Left lung (tissue), 10 donors: ENCODE data around the gene FYB1. TPM values are rescaled to one million over a fixed set of nuclear protein-coding genes. Genes with fewer than 3 reads are reported as not detected.

Source experiments
- ATAC-seq: fragments of 200-7000 bp; cut with Tn5 transposase; one replicate; pipeline ENCODE4 v1.9.1; 2020; ENCODE audit warnings: moderate library complexity
- DNase-seq, 4 donors: peaks; one replicate each; pipeline ENCODE4 v3.0.0-alpha.2; 2013 to 2020
- H3K27ac ChIP-seq, 2 donors: fragments of 200-600 bp; sonication (generic) in 1 of 2; one replicate each; pipeline versions ENCODE4 v1.5.0 to v1.8.0; 2020 to 2021
- H3K27me3 ChIP-seq, 2 donors: fragments of 200-600 bp; sonication (generic) in 1 of 2; one replicate each; pipeline versions ENCODE4 v1.5.0 to v1.8.0; 2020 to 2021
- H3K36me3 ChIP-seq, 2 donors: fragments of 200-600 bp; sonication (generic) in 1 of 2; one replicate each; pipeline versions ENCODE4 v1.5.0 to v1.8.0; 2020 to 2021
- H3K4me1 ChIP-seq, 2 donors: fragments of 200-600 bp; one replicate each; pipeline ENCODE4 v1.8.0; 2021
- H3K4me3 ChIP-seq, 2 donors: fragments of 200-600 bp; sonication (generic) in 1 of 2; one replicate each; pipeline versions ENCODE4 v1.5.0 to v1.8.0; 2020 to 2021; ENCODE audit warnings: mild to moderate bottlenecking in 1 of 2
- H3K9me3 ChIP-seq, 2 donors: fragments of 200-600 bp; sonication (generic) in 1 of 2; one replicate each; pipeline versions ENCODE4 v1.5.0 to v1.8.0; 2020 to 2021
- intact Hi-C, 2 donors: fragments of 100-400 bp; cut with DNase I; formaldehyde crosslinking; loops; one replicate each; pipeline versions ENCODE4 v1.11.2 to v1.14.2; 2022
- polyA plus RNA-seq, 6 donors: library from polyadenylated mRNA; unstranded; fragments of 120-200 nt; gene quantifications; one replicate each; pipeline ENCODE4 v1.2.1, GENCODE V29; 2013; ENCODE audit not compliant: insufficient read length in 6 of 6
- total RNA-seq, 2 donors: library from RNA; stranded (reverse); fragmentation: NEBNext Ultra II Directional; extraction: Animal tissue kit (Norgen Biotek cat#: 25700); gene quantifications; one replicate each; pipeline ENCODE4 v1.2.1, GENCODE V29; 2021
- TF ChIP-seq, protein P1 (sequence below), 2 donors: fragments of 200-600 bp; sonication (generic) in 1 of 2; IDR thresholded peaks; one replicate each; pipeline versions ENCODE4 v1.5.0 to v1.8.0; 2021; ENCODE audit warnings: antibody characterized with exemption in 2 of 2
- donor health status: DM: no; HTN: yes; CAD: no.
- donor health status: DM: no; HTN: no; CAD: no.

FYB1 gene
- total and polyA plus RNA-seq, 8 donors = 3.4 to 93.7 (median 4.4) TPM

- intact Hi-C loops = loop anchor here in 1 of 2 donors (5.0 kb wide), 1 partner anchor 82 kb away; no protein-coding TSS in a partner anchor
- TF ChIP-seq, protein P1, sequence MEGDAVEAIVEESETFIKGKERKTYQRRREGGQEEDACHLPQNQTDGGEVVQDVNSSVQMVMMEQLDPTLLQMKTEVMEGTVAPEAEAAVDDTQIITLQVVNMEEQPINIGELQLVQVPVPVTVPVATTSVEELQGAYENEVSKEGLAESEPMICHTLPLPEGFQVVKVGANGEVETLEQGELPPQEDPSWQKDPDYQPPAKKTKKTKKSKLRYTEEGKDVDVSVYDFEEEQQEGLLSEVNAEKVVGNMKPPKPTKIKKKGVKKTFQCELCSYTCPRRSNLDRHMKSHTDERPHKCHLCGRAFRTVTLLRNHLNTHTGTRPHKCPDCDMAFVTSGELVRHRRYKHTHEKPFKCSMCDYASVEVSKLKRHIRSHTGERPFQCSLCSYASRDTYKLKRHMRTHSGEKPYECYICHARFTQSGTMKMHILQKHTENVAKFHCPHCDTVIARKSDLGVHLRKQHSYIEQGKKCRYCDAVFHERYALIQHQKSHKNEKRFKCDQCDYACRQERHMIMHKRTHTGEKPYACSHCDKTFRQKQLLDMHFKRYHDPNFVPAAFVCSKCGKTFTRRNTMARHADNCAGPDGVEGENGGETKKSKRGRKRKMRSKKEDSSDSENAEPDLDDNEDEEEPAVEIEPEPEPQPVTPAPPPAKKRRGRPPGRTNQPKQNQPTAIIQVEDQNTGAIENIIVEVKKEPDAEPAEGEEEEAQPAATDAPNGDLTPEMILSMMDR (IDR thresholded peaks at IDR 0.05) = no peak
Observed at GRCh38 chr5:39079147-39079546, 140.2 kb downstream of the FYB1 start.

DNA sequence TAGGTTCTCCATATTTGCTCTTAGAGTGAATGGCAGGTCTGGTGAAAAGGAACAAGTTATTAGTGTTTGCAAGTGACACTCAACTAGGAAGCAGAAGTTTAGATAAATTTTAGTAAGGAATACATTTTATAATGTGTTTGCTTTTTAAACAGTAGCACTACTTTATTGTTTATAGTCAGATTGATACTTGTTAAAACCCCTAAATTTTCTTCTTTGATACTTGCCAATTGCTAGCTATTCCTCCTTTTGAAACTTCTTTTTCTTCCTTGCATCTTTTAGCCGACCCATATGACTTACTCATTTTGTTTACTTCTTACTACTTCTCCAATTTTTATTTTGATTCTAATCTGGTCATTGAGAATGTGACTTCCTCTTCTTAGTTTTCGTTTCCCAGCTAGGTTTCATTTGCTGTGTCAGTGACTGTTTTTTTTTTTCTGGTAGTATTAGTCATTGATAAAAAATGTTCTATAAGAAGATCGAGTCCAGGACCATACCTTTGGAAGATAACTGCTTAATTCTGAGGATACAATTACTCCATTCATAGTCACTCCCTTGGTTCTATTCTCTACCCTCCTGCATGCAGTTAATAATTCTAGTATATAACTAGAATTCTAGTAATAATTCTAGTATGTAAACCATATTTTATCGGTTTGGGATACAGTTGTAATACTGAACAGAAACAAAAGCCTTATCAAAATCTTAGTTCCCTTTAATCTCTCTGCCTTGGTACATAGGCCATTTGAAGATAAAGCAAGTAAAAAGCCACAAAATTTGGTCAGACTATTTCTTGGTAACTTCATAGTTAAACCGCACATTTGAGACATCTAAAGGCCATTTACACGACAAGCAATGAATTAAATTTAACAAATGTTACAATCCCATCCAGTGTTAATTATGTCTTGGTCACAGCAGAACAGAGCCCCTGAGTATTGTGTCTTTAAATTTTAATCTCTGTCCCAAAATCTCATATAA lies 142.3 kb downstream of the FYB1 start:
- no peak for DNase-seq
- TF ChIP-seq, protein P1 (IDR thresholded peaks at IDR 0.05) = no peak
- no peak for ATAC-seq
- peaks cover 15 to 42% of the 10 kb centered on the region in 2 donors for H3K4me1 ChIP-seq
- peak overlapping the region; percentile 8 to 78 for H3K27ac ChIP-seq
- peak overlapping the region in 1 of 2 donors; percentile 3 for H3K4me3 ChIP-seq
- no peaks in the 10 kb centered on the region for H3K9me3 ChIP-seq
- intact Hi-C loops = loop anchor here in 1 of 2 donors (5.0 kb wide), 1 partner anchor 80 kb away; no protein-coding TSS in a partner anchor
- H3K27me3 ChIP-seq = no peaks in the 10 kb centered on the region
- no peaks in the 10 kb centered on the region for H3K36me3 ChIP-seq

More at GRCh38 chr5:39079147-39079546, 140.2 kb downstream of the FYB1 start:
- peaks cover 7 to 31% of the 10 kb centered on the region in 2 donors for H3K4me1 ChIP-seq
- no peak overlapping the region for H3K27ac ChIP-seq
- no peaks in the 10 kb centered on the region for H3K9me3 ChIP-seq
- no peak overlapping the region for H3K4me3 ChIP-seq
- ATAC-seq = no peak
- DNase-seq = no peak
- H3K36me3 ChIP-seq = no peaks in the 10 kb centered on the region
- no peaks in the 10 kb centered on the region for H3K27me3 ChIP-seq

DNA sequence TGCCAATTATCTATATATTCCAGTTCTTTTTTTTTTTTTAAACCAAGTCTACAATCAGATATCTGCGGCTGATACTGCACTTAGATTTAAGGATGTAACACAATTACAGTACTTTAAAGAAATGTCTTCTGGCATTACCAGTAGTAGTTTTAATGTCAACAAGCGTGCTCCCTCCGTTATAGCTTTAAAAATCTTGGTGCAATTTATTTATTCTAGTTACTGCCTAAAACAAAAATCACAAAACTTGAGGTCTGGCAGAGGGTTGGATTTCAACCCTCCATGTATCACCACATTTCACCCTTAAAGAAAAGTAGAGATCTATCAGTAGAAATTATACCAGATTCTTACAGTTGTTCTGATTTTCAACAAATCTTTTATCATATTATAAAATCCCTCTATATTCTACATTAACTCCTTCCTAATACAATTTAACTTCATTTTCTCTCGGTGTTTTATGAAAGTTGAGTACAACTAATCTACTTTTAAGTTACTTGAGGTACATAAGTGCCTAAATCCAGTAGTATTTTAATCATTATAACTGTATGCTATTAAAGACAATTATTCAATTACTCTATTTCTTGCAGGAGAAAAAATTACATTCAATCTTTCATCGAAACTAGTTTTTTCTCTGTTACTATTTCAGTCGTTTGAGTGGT lies 143.1 kb downstream of the FYB1 start:
- peaks cover 20 to 48% of the 10 kb centered on the region in 2 donors for H3K4me1 ChIP-seq
- H3K36me3 ChIP-seq = no peaks in the 10 kb centered on the region
- no peaks in the 10 kb centered on the region for H3K9me3 ChIP-seq
- intact Hi-C loops = loop anchor here in 1 of 2 donors (5.0 kb wide), 1 partner anchor 79 kb away; no protein-coding TSS in a partner anchor
- H3K27ac ChIP-seq = peak overlapping the region; percentile 8 to 78
- H3K4me3 ChIP-seq = peak overlapping the region in 1 of 2 donors; percentile 3
- ATAC-seq (no peak), DNase-seq (no peak)
- H3K27me3 ChIP-seq = no peaks in the 10 kb centered on the region
- TF ChIP-seq, protein P1 (IDR thresholded peaks at IDR 0.05) = no peak

- DNase-seq (peak; percentile 88 to 97 (median 90)), ATAC-seq (peak; percentile 93)
- Histone ChIP-seq H3K27me3 (no peaks in the 10 kb centered on the region), H3K9me3 (no peaks in the 10 kb centered on the region), H3K36me3 (no peaks in the 10 kb centered on the region), H3K4me1 (peaks cover 20 to 48% of the 10 kb centered on the region in 2 donors), H3K4me3 (peak within 1 kb of the TSS; percentile 69 to 83), H3K27ac (peak within 1 kb of the TSS; percentile 98 to 99)
- TF ChIP-seq, protein P1 (IDR thresholded peaks at IDR 0.05) = no peak
- intact Hi-C loops = no loop called here
Observed at GRCh38 chr5:39074017-39074814, 145.1 kb downstream of the FYB1 start, which contains the start of gene RICTOR. Gene RICTOR, minus strand, starts transcription at chr5:39074399. Its CDS starts 22 bp downstream, at chr5:39074377.
